Immature natural killer cell (primary cell): Measurements from ENCODE around the gene RAB21. TPM values are rescaled to one million over a fixed set of nuclear protein-coding genes. Genes with fewer than 3 reads are reported as not detected.
A peak's percentile ranks its signal among the peaks of the same experiment; 100 is the strongest.
"Not testable (repeated sequence)": the region's sequence is repeated elsewhere in the genome, so short reads cannot be mapped to it uniquely, and the experiment has no call there.

Source experiments
- DNase-seq, 3 donors: peaks; one replicate each; pipeline ENCODE4 v3.0.0; 2022; ENCODE audit warnings: mixed read lengths in 1 of 3
- H3K27ac Mint-ChIP-seq, 6 donors: one replicate each; pipeline ENCODE4 v1.8.0; 2020; ENCODE audit warnings: mixed read lengths in 6 of 6, mild to moderate bottlenecking in 5 of 6, inconsistent platforms in 4 of 6, moderate library complexity in 3 of 6
- H3K27me3 Mint-ChIP-seq, 3 donors: one replicate each; pipeline ENCODE4 v1.8.0; 2020 to 2021; ENCODE audit warnings: low read depth in 3 of 3, mild to moderate bottlenecking in 3 of 3, mixed read lengths in 3 of 3, moderate library complexity in 3 of 3, inconsistent platforms in 1 of 3
- H3K36me3 Mint-ChIP-seq, 3 donors: one replicate each; pipeline ENCODE4 v1.8.0; 2020; ENCODE audit warnings: mixed read lengths in 3 of 3, inconsistent platforms in 2 of 3, mild to moderate bottlenecking in 2 of 3
- H3K4me1 Mint-ChIP-seq, 2 donors: one replicate each; pipeline ENCODE4 v1.8.0; 2020; ENCODE audit warnings: inconsistent platforms in 2 of 2, mild to moderate bottlenecking in 2 of 2, mixed read lengths in 2 of 2, moderate library complexity in 1 of 2
- H3K4me3 Mint-ChIP-seq, 5 donors: one replicate each; pipeline ENCODE4 v1.8.0; 2020; ENCODE audit warnings: mild to moderate bottlenecking in 5 of 5, mixed read lengths in 5 of 5, inconsistent platforms in 3 of 5, moderate library complexity in 3 of 5
- H3K9me3 Mint-ChIP-seq, 6 donors: one replicate each; pipeline ENCODE4 v1.8.0; 2020; ENCODE audit warnings: mild to moderate bottlenecking in 6 of 6, mixed read lengths in 6 of 6, inconsistent platforms in 4 of 6, moderate library complexity in 3 of 6
- polyA plus RNA-seq, 3 donors: library from polyadenylated mRNA; unstranded; fragments of 300-500 nt; fragmentation: Illumina TruSeq; gene quantifications; one replicate each; pipeline ENCODE4 v1.2.3, GENCODE V29; 2021

RAB21 gene
- polyA plus RNA-seq, 3 donors from 2014 or later, result 23.7 to 28.9 (median 27.8) TPM

DNA sequence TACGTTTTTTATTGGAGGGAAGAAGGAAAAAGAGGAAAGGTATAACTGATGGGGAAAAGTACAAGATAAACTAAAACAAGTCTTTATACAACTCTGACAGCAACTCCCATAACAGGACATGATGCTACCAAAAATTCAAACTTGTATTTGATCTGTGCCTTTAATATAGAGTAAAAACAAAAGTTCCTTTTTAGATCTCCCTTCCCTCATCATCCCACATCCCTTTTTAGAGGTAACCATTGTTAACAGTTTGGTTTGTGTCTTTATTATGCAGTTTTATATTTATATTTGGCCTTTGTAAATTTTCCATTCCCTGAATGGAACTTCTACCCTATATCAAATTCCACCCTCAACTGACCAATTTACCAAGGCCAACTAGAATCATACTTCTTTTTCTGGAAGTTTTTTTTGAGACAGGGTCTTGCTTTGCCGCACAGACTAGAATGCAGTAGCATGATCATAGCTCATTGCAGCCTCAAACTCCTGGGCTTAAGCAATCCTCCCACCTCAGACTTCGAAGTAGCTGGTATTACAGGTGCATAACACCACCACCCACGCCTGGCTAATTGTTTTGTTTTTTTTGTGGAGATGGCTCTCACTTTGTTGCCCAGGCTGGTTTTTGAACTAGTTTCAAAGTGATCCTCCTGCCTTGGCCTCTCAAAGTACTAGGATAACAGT is 36.9 kb downstream of the RAB21 start:
- Mint-ChIP-seq H3K4me3 (no peak overlapping the region), H3K4me1 (no peaks in the 10 kb centered on the region), H3K27me3 (no peaks in the 10 kb centered on the region), H3K9me3 (no peaks in the 10 kb centered on the region), H3K36me3 (peaks cover 3 to 5% (median 3%) of the 10 kb centered on the region in 3 donors), H3K27ac (no peak overlapping the region)
- no peak for DNase-seq

DNA sequence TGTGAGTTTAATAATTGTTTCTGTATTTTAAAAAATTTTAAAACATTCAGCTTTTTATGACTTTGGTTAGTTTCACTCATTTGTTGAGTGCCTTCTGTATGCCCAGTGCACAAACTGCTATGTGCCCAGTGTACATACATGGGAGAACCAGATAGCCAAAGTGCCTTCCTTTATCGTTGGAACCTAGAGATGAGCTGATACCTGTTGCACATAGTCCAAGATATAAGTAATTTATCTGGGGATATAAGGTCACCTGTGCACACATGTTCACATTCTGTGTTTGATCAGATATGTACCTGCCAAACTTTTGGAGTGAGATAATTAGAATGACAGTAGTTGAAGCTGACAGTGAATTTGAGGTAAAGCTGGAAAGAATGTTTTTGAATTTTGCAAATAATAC is 37.9 kb downstream of the RAB21 start:
- no peaks in the 10 kb centered on the region for H3K4me1 Mint-ChIP-seq
- H3K27me3 Mint-ChIP-seq, result no peaks in the 10 kb centered on the region
- no peaks in the 10 kb centered on the region for H3K9me3 Mint-ChIP-seq
- H3K27ac Mint-ChIP-seq, result no peak overlapping the region
- H3K4me3 Mint-ChIP-seq, result no peak overlapping the region
- no peaks in the 10 kb centered on the region for H3K36me3 Mint-ChIP-seq
- DNase-seq, result no peak

DNA sequence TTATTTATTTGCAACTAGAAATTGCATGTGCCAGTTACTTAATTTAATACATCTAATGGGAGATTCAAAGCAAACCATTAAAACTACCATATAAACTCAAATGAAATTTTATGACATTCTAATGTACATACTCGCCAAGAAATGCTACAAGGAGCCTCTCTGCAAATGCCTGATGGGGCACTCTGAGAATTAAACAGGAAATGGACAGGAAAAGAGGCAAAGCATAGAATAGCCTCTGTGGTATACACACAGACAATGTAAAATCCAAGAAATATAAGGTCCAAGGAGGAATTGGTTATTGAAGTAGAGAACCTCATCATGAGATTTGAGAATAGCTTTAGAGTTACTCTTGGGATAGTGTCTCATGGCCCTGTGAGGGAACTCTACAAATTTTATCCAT is 41.2 kb downstream of the RAB21 start:
- DNase-seq, result no peak
- Mint-ChIP-seq H3K36me3 (no peaks in the 10 kb centered on the region), H3K27me3 (no peaks in the 10 kb centered on the region), H3K4me3 (no peak overlapping the region), H3K9me3 (no peaks in the 10 kb centered on the region), H3K27ac (peak overlapping the region in 1 of 6 donors; percentile 19), H3K4me1 (no peaks in the 10 kb centered on the region)

DNA sequence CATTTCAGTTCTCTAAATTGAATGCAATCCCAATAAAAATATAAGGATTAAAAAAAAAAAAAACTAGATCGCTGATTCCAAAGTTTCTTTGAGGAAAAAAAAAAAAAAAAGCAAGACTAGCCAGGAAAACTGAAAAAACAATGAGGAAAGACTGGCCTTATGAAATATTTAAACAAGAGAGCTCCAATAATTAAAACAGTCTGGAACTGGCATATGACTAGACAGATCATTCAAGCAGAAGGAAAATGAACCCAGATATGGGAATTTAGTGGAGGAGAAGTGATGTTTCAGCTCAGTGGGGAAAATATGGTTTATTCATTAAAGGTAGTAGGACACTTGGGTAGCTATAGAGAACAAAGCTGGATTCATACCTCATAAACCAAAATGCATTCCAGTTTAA is 42.9 kb downstream of the RAB21 start:
- no peak overlapping the region for H3K27ac Mint-ChIP-seq
- no peaks in the 10 kb centered on the region for H3K36me3 Mint-ChIP-seq
- no peak for DNase-seq
- H3K4me1 Mint-ChIP-seq, result no peaks in the 10 kb centered on the region
- H3K9me3 Mint-ChIP-seq, result no peaks in the 10 kb centered on the region
- no peaks in the 10 kb centered on the region for H3K27me3 Mint-ChIP-seq
- H3K4me3 Mint-ChIP-seq, result no peak overlapping the region

DNA sequence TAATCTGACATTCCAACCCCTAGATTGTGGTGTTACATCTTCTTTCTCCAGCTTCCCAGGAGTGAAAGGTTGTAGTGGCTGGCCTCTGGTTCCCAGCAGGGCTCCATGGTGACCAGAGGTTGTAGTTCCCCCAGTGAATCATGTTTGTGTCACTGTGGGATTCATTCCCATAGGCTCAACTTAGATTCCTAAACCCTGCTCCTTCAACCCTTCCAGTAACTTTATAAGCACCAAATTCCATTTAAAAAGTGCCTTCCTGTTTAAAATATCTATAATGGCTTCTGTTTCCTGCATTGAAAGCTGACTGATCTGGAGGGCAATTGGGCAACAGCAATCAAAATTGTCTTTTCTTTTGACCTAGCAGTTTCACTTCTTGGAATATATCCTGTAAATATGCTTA is 44.4 kb downstream of the RAB21 start:
- H3K36me3 Mint-ChIP-seq, result no peaks in the 10 kb centered on the region
- H3K9me3 Mint-ChIP-seq, result no peaks in the 10 kb centered on the region
- no peak overlapping the region for H3K4me3 Mint-ChIP-seq
- DNase-seq, result no peak
- no peak overlapping the region for H3K27ac Mint-ChIP-seq
- no peaks in the 10 kb centered on the region for H3K4me1 Mint-ChIP-seq
- H3K27me3 Mint-ChIP-seq, result no peaks in the 10 kb centered on the region

DNA sequence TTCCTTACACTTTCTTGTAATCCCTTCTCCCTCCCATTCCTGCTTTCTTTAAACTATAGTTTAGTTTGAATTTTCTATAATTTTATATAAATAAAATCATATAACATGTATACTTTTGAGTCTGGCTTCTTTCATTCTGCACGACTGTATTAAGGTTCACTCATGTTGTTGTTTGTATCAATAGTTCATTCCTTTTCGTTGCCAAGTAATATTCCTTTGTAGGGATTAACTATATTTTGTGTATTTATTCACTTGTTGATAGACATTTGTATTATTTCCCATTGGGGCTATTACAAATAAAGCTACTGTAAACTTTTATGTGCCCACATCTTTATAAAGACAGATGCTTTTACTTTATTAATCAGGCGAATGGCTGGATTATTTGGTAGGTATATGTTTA is 45.5 kb downstream of the RAB21 start:
- Mint-ChIP-seq H3K4me1 (no peaks in the 10 kb centered on the region), H3K4me3 (no peak overlapping the region), H3K9me3 (no peaks in the 10 kb centered on the region), H3K27me3 (peaks cover 0 to 4% (median 0%) of the 10 kb centered on the region in 3 donors), H3K27ac (no peak overlapping the region), H3K36me3 (no peaks in the 10 kb centered on the region)
- no peak for DNase-seq

DNA sequence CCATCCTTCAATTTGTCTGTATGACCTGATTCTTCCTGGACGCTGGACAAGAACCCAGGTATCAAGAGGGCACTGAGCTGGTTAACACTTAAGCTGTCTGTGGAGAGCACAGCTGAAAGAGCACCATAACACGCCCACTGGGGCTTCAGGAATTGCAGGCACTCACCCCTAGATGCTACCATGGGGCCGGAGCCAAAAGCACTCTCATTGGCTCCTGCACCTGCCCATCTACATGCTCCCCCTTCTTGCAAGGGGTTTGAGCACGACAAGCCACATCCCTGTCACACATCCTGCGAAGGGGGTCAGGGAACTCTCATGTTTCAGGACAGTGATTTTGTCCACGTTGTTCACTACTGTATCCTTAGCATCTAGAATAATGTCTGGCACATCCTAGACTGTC is 49.8 kb downstream of the RAB21 start:
- H3K4me3 Mint-ChIP-seq, result no peak overlapping the region
- H3K9me3 Mint-ChIP-seq, result no peaks in the 10 kb centered on the region
- H3K27ac Mint-ChIP-seq, result no peak overlapping the region
- no peaks in the 10 kb centered on the region for H3K36me3 Mint-ChIP-seq
- no peaks in the 10 kb centered on the region for H3K4me1 Mint-ChIP-seq
- peaks cover 0 to 11% (median 0%) of the 10 kb centered on the region in 3 donors for H3K27me3 Mint-ChIP-seq
- no peak for DNase-seq

DNA sequence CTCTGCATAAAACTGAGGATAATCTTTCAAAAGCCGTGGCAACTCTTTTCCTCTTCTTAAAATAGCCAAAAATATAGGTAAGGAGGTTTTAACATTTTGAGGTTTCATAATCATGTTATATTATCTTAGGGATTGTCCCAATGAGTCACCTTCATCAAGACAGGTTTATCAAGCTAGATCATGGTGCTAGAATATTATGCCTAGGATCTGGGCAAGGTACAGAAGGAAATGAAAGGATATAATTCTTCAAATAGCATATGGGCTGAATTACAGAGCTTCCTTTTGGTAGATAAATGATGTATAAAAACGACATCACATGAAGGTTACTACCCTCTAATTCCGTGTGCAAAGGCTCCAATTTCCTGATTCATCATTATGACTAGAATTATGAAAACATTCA is 56.3 kb downstream of the RAB21 start:
- DNase-seq, result no peak
- H3K36me3 Mint-ChIP-seq, result no peaks in the 10 kb centered on the region
- no peak overlapping the region for H3K4me3 Mint-ChIP-seq
- H3K27ac Mint-ChIP-seq, result no peak overlapping the region
- peaks cover 5 to 10% (median 7%) of the 10 kb centered on the region in 3 donors for H3K27me3 Mint-ChIP-seq
- H3K4me1 Mint-ChIP-seq, result no peaks in the 10 kb centered on the region
- H3K9me3 Mint-ChIP-seq, result no peaks in the 10 kb centered on the region

DNA sequence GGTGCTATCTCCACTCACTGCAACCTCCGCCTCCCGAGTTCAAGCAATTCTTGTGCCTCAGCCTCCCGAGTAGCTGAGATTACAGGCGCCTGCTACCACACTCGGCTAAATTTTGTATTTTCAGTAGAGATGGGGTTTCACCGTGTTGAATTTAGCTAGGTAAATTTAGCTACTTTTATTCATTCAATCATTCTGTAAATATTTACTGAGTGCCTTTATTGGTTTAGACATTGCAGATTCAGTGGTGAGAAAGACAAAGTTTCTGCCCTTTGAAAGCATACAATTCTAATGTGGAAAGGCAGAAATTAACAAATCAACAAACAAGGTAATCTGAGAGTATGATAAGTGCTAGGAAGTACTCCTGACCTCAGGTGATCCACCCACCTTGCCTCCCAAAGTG is 60.6 kb downstream of the RAB21 start:
- H3K36me3 Mint-ChIP-seq, H3K27me3 Mint-ChIP-seq, H3K4me3 Mint-ChIP-seq, H3K27ac Mint-ChIP-seq, H3K9me3 Mint-ChIP-seq, H3K4me1 Mint-ChIP-seq, DNase-seq: not testable (repeated sequence)

DNA sequence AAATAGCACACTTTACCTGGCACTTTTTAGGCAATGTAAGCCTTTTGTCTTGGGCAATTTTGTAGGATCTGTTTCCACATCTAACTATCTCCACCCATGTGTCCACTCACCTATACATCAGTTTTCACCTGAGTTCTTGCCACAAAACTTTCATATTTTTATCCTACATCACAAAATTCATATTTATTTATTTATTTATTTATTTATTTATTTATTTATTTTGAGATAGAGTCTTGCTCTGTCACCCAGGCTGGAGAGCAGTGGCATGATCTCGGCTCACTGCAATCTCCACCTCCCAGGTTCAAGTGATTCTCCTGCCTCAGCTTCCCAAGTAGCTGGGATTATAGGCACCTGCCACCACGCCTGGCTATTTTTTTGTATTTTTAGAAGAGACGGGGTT is 67.4 kb downstream of the RAB21 start:
- not testable (repeated sequence) for H3K27ac Mint-ChIP-seq, H3K4me3 Mint-ChIP-seq, H3K36me3 Mint-ChIP-seq, H3K9me3 Mint-ChIP-seq, DNase-seq, H3K4me1 Mint-ChIP-seq, H3K27me3 Mint-ChIP-seq

DNA sequence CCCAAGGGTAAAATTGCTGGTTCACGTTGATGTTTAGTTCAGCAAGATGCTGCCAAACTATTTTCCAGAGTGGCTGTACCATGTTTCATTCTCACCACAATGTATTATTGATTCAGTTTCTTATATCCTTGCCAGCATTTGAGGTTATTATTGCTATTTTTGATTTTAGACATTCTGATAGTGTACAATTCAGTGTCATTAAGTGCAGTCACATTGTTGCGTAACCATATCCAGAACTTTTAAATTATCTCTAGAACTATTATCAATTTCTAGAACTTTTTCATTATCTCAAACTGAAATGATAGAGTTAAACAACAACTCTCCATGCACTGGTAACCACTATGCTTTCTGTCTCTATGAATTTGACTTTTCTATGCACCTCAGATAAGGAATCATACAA is 74.2 kb downstream of the RAB21 start:
- Mint-ChIP-seq H3K4me1 (no peaks in the 10 kb centered on the region), H3K27me3 (peaks cover 0 to 19% (median 15%) of the 10 kb centered on the region in 3 donors), H3K36me3 (no peaks in the 10 kb centered on the region), H3K4me3 (no peak overlapping the region), H3K9me3 (peaks cover 0 to 3% (median 0%) of the 10 kb centered on the region in 6 donors), H3K27ac (no peak overlapping the region)
- DNase-seq, result no peak

DNA sequence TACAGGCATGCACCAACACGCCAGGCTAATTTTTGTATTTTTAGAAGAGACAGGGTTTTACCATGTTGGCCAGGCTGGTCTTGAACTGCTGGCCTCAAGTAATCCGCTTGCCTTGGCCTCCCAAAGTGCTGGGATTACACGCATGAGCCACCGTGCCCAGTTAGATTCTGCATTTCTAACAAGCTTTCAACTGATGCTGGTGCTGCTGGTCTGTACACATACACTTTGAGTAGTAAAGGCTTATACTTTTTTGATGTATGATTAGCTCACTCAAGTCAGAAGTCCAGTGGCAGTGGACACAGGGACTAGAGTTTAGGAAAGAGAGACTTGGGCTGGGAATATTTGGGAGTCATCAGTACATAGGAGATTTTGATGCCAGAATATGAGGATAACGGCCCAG is 82.7 kb downstream of the RAB21 start:
- Mint-ChIP-seq H3K4me1 (peaks cover 31 to 42% of the 10 kb centered on the region in 2 donors), H3K9me3 (peaks cover 0 to 1% (median 0%) of the 10 kb centered on the region in 6 donors), H3K4me3 (peak overlapping the region in 2 of 5 donors; percentile 33 to 46), H3K27me3 (peaks cover 0 to 18% (median 12%) of the 10 kb centered on the region in 3 donors), H3K27ac (peak overlapping the region in 3 of 6 donors; percentile 17 to 97 (median 73)), H3K36me3 (no peaks in the 10 kb centered on the region)
- no peak for DNase-seq

DNA sequence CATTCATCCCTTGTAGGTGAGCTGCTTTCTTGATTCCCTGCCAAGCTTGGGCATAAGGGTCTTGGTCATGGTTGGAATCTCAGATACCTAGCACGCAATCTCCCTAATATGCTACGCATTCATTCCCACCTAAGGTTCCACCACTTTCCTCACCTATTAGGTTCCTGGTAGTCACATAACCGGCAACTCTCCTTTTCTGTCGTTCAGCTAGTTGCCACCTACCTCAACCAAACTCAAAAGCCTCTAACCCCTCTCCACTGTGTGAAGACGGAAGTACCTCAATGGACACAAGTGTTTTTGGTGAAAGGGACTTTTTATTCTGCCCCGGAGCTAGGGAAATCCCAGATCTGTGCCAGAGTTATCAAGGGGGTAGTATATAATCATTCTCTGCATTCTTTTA is 83.6 kb downstream of the RAB21 start:
- H3K27ac Mint-ChIP-seq, result peak overlapping the region; percentile 53 to 99 (median 88)

DNA sequence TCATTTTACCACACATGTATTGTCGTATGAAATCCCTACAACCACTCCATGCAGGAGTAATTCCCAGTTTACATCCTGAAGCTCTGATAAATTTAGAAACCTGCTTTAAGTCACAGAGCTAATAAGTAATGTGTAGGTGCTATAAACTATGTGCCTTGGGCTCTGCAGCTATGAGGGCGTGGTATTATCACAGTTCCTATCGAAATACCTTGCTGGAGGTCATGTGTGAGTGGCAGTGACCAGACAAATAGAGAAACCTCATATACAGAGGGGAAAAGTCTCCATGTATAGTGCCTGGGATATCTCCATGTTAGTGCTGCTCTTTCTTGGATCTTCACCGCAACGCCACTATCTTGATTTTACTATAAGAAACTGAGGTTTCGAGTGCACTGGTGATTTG is 84.0 kb downstream of the RAB21 start:
- Mint-ChIP-seq H3K4me1 (peaks cover 31 to 44% of the 10 kb centered on the region in 2 donors), H3K4me3 (peak overlapping the region; percentile 91 to 98 (median 93)), H3K27ac (peak overlapping the region; percentile 96 to 99 (median 99)), H3K9me3 (no peaks in the 10 kb centered on the region), H3K36me3 (no peaks in the 10 kb centered on the region), H3K27me3 (peaks cover 0 to 15% (median 8%) of the 10 kb centered on the region in 3 donors)
- no peak for DNase-seq

More for the DNA sequence above, 83.6 kb downstream of the RAB21 start:
- H3K9me3 Mint-ChIP-seq, result no peaks in the 10 kb centered on the region
- H3K36me3 Mint-ChIP-seq, result no peaks in the 10 kb centered on the region
- peaks cover 0 to 19% (median 8%) of the 10 kb centered on the region in 3 donors for H3K27me3 Mint-ChIP-seq
- H3K4me1 Mint-ChIP-seq, result peaks cover 31 to 44% of the 10 kb centered on the region in 2 donors
- peak overlapping the region; percentile 16 to 93 (median 40) for H3K4me3 Mint-ChIP-seq
- no peak for DNase-seq
